ENCODE results near the gene TRIM17.
"Not testable (repeated sequence)": the region's sequence is repeated elsewhere in the genome, so short reads cannot be mapped to it uniquely, and the experiment has no call there.

The TRIM17 gene

DNA sequence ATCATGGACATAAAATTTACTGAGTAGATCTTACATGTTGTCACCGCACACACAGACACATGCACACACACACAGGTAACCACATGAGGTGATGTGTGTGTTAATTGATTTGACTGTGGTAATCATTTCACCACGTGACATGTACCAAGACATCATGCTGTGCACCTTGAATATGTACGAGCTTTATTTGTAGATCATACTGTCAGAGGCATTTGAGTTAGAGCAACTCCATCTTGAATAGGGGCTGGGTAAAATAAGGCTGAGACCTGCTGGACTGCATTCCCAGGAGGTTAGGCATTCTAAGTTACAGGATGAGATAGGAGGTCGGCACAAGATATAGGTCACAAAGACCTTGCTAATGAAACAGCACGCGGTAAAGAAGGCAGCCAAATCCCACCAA, 31.7 kb upstream of the TRIM17 start:
- DNase-seq, result no peak

DNA sequence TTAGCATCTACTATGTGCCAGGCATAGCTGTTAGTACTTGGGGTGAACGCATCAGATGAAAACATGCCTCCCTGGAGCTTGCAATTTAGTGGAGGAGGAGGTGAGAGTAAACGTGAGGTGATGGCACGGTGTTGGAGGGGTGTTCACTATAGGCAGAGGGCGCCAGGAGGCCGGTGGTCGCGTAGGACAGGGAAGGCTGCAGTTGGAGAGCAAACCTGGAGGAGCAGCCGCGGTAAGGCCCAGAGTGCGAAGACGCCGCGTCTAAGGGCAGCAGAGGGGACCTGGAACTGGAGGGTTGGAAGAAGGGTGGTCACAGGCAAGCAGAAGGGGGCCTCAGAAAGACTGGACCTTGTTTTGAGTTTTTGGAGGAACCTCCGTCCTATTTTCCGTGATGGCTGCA, 30.2 kb upstream of the TRIM17 start:
- no peak for DNase-seq

- DNase-seq, result peak; percentile 12
These were observed 29.4 kb upstream of the TRIM17 start for GRCh38 chr1:228445843-228446650.

GRCh38 chr1:228445490-228445842, 28.8 kb upstream of the TRIM17 start:
- no peak for DNase-seq

GRCh38 chr1:228443395-228443794, 26.7 kb upstream of the TRIM17 start:
- no peak for DNase-seq

- DNase-seq, result no peak
These were observed 24.3 kb upstream of the TRIM17 start for GRCh38 chr1:228440761-228441500.

GRCh38 chr1:228438266-228438665, 21.6 kb upstream of the TRIM17 start:
- DNase-seq, result no peak

DNA sequence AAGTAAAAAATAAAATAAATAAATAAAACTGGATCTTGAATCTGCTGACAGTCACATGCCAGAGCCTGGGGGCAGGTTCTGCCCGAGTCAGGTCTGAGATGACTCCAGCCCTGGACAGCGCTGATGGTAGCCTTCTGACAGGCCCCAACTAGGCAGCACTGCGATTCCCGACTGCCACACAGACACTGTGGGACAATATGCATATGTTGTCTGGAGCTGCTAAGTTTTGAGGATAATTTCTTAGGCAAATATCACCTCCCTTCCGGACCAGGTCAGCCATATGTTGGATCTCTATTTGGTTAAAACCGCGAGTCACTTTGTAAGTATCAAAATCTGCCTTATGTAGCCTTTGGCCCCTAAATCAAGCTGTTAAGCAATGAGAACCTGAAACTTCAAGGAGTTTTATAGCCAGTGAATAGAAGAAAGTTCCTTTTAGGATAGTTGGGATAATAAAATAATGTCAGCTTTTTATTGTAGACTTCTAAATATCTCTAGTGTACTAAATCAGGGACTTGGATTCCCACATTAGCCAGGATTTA, 20.8 kb upstream of the TRIM17 start:
- no peak for DNase-seq

GRCh38 chr1:228434689-228435088, 18.0 kb upstream of the TRIM17 start:
- DNase-seq, result no peak

GRCh38 chr1:228433337-228434053, 16.8 kb upstream of the TRIM17 start:
- DNase-seq, result not testable (repeated sequence)

DNA sequence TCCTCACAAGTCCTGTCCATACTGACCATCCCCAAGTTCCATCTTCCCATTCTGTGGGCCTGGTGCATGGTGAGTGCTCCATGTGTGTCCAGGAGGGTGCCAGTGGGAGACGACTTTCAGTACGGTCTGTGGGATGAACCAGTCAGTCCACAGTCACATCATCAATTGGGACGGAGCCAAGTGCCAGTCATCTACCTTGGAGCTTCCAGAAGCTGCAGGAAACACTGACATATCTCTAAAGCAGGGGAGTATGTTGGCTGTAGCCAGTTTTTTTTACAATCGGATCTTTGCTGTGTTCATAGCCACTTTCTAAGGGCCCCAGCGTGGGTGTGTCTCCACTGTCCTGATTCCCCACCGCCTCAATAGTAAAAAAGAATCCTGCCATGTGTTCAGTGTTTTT, 13.6 kb upstream of the TRIM17 start:
- no peak for DNase-seq

GRCh38 chr1:228429698-228430097, 13.0 kb upstream of the TRIM17 start:
- DNase-seq, result no peak

DNA sequence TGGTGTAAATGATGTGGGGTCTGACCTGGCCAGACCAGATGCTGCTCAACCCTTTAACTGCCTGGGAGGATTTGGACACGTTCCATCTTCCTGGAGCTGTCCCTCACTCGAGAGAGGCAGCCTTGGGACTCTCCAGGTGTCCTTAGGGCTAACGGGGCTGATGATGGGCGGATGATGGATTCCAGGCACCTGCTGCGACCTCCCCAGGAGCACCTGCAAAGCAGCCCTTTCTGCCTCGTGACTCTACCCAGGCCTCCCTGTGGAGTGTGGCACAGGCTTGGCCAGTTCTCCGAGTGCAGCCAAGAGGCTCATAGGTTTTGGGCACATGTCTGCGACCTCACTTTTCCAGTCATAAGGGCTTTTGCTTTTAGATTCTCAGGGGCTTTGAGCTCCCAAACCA, 12.3 kb upstream of the TRIM17 start:
- no peak for DNase-seq

- DNase-seq, result no peak
These were observed 11.8 kb upstream of the TRIM17 start for GRCh38 chr1:228428412-228428811.

DNA sequence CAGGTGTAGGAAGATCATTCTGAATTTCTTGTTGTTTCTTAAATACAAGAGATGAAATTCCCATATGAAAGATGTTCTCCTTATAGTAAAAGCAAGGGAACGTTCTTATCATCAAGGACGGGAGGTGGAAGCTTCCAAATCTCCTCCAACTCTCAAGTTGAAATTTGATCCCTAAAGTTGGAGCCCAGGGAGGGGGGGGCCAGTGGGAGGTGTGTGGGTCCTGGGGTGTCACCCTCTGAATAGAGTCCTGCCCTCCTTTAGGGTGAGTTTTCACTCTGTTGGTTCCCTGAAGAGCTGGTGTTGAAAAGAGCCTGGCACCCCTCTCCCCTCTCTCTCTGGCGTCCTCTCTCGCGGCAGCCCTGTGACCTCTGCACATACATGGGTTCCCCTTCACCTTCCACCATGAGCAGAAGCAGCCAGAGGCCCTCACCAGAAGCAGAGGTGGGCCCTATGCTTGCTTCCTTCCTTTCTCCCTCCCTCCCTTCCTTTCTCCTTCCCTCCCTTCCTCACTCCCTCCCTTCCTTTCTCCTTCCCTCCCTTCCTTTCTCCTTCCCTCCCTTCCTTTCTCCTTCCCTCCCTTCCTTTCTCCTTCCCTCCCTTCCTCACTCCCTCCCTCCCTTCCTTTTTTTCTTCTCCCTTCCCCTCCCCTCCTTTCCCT, 10.0 kb upstream of the TRIM17 start:
- DNase-seq, result no peak

DNA sequence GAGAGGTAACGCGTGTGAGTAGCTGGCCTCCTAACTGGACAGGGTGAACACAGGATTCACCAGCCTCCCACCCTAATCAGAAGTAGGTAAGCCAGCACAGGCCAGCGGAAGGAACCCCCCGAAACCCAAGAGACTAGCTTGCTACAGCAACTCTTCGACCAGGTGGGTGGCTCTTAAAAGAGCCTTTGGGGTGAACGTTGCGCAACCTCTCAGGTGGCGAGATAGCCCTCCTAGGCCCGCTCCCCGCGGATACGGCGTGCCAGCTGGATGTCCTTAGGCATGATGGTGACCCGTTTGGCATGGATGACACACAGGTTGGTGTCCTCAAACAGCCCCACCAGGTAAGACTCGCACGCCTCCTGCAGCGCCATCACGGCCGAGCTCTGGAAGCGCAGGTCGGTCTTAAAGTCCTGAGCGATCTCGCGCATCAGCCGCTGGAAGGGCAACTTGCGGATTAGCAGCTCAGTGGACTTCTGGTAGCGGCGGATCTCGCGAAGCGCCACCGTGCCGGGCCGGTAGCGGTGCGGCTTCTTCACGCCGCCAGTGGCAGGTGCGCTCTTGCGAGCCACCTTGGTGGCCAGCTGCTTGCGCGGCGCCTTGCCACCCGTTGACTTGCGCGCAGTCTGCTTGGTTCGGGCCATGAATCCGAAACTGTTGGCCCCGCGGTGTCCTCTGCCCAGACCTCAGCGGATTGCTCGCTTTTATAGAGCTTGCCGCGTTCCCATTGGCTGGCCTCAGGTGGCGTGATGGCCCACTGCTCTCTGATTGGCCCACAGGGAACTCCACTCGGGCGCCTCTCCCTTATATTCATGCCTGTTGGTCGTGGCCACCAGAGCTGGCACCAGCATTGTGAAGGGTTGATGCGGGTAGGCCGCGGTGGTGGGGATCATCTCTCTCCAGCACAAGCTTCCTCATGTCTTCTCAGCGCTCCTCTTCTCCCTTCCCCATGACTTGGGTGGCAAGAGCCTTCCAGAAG, 8.3 kb upstream of the TRIM17 start:
- DNase-seq, result no peak

- no peak for DNase-seq
These were observed 6.9 kb upstream of the TRIM17 start for GRCh38 chr1:228423404-228424053.

DNA sequence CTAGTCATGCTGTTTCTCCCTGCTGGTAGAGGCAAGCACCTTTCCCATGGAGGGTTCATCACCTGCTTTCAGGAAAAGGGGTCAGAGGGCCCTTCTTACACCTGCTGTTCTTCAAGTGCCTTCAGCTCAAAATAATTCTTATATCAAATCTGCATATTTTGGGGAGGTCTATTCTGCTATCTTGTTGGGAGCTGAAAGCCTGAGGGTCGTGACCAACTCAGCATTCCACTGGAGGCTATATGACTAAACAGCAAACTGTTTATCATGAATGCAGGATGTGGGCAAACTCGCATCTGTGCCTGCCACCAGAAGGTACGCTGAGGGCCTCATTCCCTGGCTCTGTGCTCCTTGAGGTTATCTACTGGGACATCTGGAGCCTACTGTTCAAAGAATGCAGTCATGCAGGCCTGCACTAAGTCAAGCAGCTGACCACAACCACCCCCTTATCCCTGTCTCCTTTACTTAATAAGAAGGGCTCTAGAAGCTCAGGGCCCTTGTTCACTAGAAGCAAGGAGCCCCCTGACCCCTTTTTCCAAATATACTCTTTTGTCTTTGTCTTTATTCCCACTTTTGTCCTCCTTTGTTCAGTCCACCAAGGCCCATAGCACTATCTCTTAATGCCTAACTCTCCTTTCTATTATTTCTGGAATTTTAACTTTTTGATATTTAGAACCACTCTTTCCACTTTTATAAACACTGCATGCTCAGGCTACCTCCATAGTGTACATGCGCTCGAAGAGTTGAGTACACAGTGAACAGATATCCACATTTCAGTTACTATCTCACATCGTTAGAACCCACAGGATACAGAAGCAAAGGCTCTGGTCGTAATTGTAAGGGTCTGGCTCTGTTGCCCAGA, 4.5 kb upstream of the TRIM17 start:
- DNase-seq, result no peak

GRCh38 chr1:228417483-228418203, 982 bp upstream of the TRIM17 start:
- DNase-seq, result no peak

DNA sequence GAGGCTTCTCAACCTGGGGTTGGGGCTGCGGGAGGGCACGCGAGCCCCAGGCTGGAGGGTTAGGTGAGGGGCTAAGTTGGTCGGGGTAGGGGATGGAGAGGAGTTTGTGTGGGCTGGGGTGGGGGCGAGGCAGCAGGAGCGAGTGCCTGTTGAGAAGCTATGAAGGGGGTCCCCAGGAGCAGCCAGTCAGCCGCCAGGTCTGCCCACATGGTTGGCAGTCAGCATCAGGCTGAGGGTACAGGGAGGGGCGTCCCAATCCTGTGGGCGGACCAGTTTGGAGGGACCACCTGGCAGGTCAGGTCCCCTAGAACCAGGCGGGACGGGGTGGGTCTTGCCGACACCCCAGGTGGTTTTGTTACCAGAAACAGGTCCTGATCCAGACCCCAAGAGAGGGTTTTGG, 400 bp upstream of the TRIM17 start:
- no peak for DNase-seq

Measured in activated CD4-positive, alpha-beta T cell treated with anti-CD3 and anti-CD28 coated beads, Interleukin-2, amount 50 U/mL, for 1 hour (primary cell).